Endothelial cell of umbilical vein (primary cell): ENCODE measurements around the gene MTAP. TPM values are rescaled to one million over a fixed set of nuclear protein-coding genes. Genes with fewer than 3 reads are reported as not detected.

Experiments used
- BruUV-seq: library from RNA; stranded (reverse); fragments of 400-500 nt; replicated peaks from 2 replicates; lab custom pipeline; 2021; lab: Mats Ljungman, UMichigan
- CTCF ChIA-PET: fragments of 300-600, 350-600 bp; sonication (Branson Sonifier 250); formaldehyde crosslinking; loops from one replicate; lab custom pipeline; 2021; ENCODE audit warnings: antibody characterized with exemption, inconsistent platforms; lab: Charles Lee
- POLR2A ChIA-PET: fragments of 300-600, 350-600 bp; sonication (Branson Sonifier 250); formaldehyde crosslinking; loops from one replicate; lab custom pipeline; 2021; ENCODE audit warnings: antibody characterized with exemption, inconsistent platforms; lab: Charles Lee
- DNase-seq: peaks from one replicate; pipeline ENCODE4 v3.0.0-alpha.2; 2011; ENCODE audit warnings: low read depth, low spot score
- FAIRE-seq: peaks from 2 replicates; lab custom pipeline; 2011; peaks lifted over from hg19 to GRCh38; lab: Jason Lieb, UNC
- H2AFZ ChIP-seq: 2 replicates; pipeline ENCODE4 v1.6.0; 2012; ENCODE audit warnings: low read depth, low read length, control low read depth, inconsistent platforms
- H3K27ac ChIP-seq: 2 replicates; pipeline ENCODE4 v1.5.1; 2011; ENCODE audit warnings: low read depth, mild to moderate bottlenecking, control low read depth, low read length, moderate library complexity; ENCODE audit not compliant: insufficient read depth
- H3K27me3 ChIP-seq, 2 experiments: 2 replicates each; pipeline versions ENCODE4 v1.6.0 to v1.6.1; 2011; ENCODE audit warnings: low read length in 2 of 2, mixed read lengths in 1 of 2; ENCODE audit not compliant: control insufficient read depth in 2 of 2, insufficient read depth in 2 of 2
- H3K36me3 ChIP-seq, 2 experiments: 2 replicates in 1 of 2; 3 replicates in 1 of 2; pipeline ENCODE4 v1.5.1; 2011; ENCODE audit warnings: low read length in 2 of 2, mild to moderate bottlenecking in 1 of 2, moderate library complexity in 1 of 2; ENCODE audit not compliant: control insufficient read depth in 2 of 2, insufficient read depth in 2 of 2; ENCODE audit errors: extremely low read depth in 1 of 2
- H3K4me1 ChIP-seq: 3 replicates; pipeline ENCODE4 v1.5.1; 2011; ENCODE audit warnings: mild to moderate bottlenecking, low read length; ENCODE audit not compliant: control insufficient read depth, insufficient read depth; ENCODE audit errors: extremely low read depth
- H3K4me2 ChIP-seq: 2 replicates; pipeline ENCODE4 v1.6.1; 2011; ENCODE audit warnings: low read length, control low read depth, mixed read lengths; ENCODE audit not compliant: insufficient read depth
- H3K4me3 ChIP-seq, 3 experiments: fragments of 200-600 bp in 1 of 3; sonication (generic), shearing (Covaris generic) in 1 of 3; replicated peaks in 1 of 3; 2 replicates each; pipeline ENCODE4 v1.5.1; 2011 to 2016; ENCODE audit warnings: control low read depth in 3 of 3, low read length in 3 of 3, mild to moderate bottlenecking in 2 of 3, inconsistent platforms in 1 of 3, low read depth in 1 of 3, moderate library complexity in 1 of 3; ENCODE audit not compliant: insufficient read depth in 1 of 3
- H3K79me2 ChIP-seq: 2 replicates; pipeline ENCODE4 v1.6.0; 2012; ENCODE audit warnings: low read length, inconsistent platforms; ENCODE audit not compliant: control insufficient read depth, insufficient read depth
- H3K9ac ChIP-seq: replicated peaks from 2 replicates; pipeline ENCODE3; 2011; ENCODE audit warnings: low read length, control low read depth; ENCODE audit not compliant: insufficient read depth; ENCODE audit errors: extremely low read depth
- H3K9me1 ChIP-seq: replicated peaks from 3 replicates; pipeline ENCODE4 v1.6.0; 2011; ENCODE audit warnings: mild to moderate bottlenecking, low read length; ENCODE audit not compliant: control insufficient read depth, insufficient read depth; ENCODE audit errors: extremely low read depth
- H3K9me3 ChIP-seq: replicated peaks from 2 replicates; pipeline ENCODE4 v1.5.1; 2012; ENCODE audit warnings: low read length, inconsistent platforms; ENCODE audit not compliant: control insufficient read depth, insufficient read depth
- H4K20me1 ChIP-seq: replicated peaks from 2 replicates; pipeline ENCODE3; 2011; ENCODE audit warnings: mild to moderate bottlenecking, low read length; ENCODE audit not compliant: control insufficient read depth, insufficient read depth; ENCODE audit errors: extremely low read depth
- CTCF ChIP-seq, 2 donors: IDR thresholded peaks; 1 replicate in 1 of 2; 2 replicates in 1 of 2; pipeline ENCODE4 v1.5.1; 2011; ENCODE audit warnings: low read length in 2 of 2, mild to moderate bottlenecking in 2 of 2, moderate library complexity in 2 of 2, control low read depth in 1 of 2, inconsistent platforms in 1 of 2, low read depth in 1 of 2; ENCODE audit not compliant: insufficient read depth in 1 of 2; ENCODE audit errors: extremely low read depth in 1 of 2
- EZH2 ChIP-seq: IDR thresholded peaks from 2 replicates; pipeline ENCODE4 v1.6.1; 2012; ENCODE audit warnings: borderline replicate concordance, low read depth, mild to moderate bottlenecking, moderate library complexity, low read length, inconsistent platforms; ENCODE audit not compliant: severe bottlenecking
- FOS ChIP-seq: IDR thresholded peaks from 2 replicates; pipeline ENCODE4 v1.6.1; 2011; ENCODE audit warnings: mild to moderate bottlenecking, low read length, moderate library complexity, borderline replicate concordance; ENCODE audit not compliant: insufficient read depth
- GATA2 ChIP-seq: IDR thresholded peaks from 2 replicates; pipeline ENCODE4 v1.7.0; 2011; ENCODE audit warnings: low read depth, mild to moderate bottlenecking, moderate library complexity, mixed read lengths, low read length; ENCODE audit not compliant: insufficient read length, insufficient read depth
- JUN ChIP-seq: IDR thresholded peaks from 2 replicates; pipeline ENCODE4 v1.6.1; 2011; ENCODE audit warnings: borderline replicate concordance, low read depth; ENCODE audit not compliant: insufficient read length, insufficient read depth
- MAX ChIP-seq: IDR thresholded peaks from 2 replicates; pipeline ENCODE4 v1.6.1; 2011; ENCODE audit not compliant: insufficient read depth, insufficient read length
- MYC ChIP-seq: IDR thresholded peaks from one replicate; pipeline ENCODE4 v1.6.1; 2011; ENCODE audit warnings: mild to moderate bottlenecking, low read depth, low read length
- POLR2A ChIP-seq: IDR thresholded peaks from 2 replicates; pipeline ENCODE4 v1.6.1; 2012; ENCODE audit warnings: low read depth, mild to moderate bottlenecking, control low read depth, low read length
- POLR2AphosphoS5 ChIP-seq: IDR thresholded peaks from 2 replicates; pipeline ENCODE4 v1.6.1; 2012; ENCODE audit warnings: low read depth, mild to moderate bottlenecking, control low read depth, low read length, moderate library complexity; ENCODE audit not compliant: insufficient read depth
- dilution Hi-C: fragments of 300-500 bp; cut with MboI; formaldehyde crosslinking; loops from one replicate; pipeline ENCODE4 v1.15.0; 2019; ENCODE audit warnings: low sequenced_read_pairs; ENCODE audit not compliant: extremely low pct_ligation_motif_present
- intact Hi-C: fragments of 100-400 bp; cut with micrococcal nuclease; formaldehyde crosslinking; loops from one replicate; pipeline ENCODE4 v1.10.0; 2022
- polyA plus RNA-seq, 4 experiments: library from polyadenylated mRNA; depleted of rRNA in 3 of 4; stranded (reverse) in 3 of 4; unstranded in 1 of 4; fragments of >200 nt; gene quantifications; 2 replicates each; pipeline versions ENCODE4 v1.2.1 to v1.2.3, GENCODE V29; 2011 to 2012; ENCODE audit warnings: missing spikeins in 1 of 4
- total RNA-seq: library from RNA; stranded (reverse); gene quantifications from 2 replicates; pipeline ENCODE4 v1.2.3, GENCODE V29; 2021

Gene MTAP
- total and polyA plus RNA-seq, 2 donors (not counting 3 experiments of a cell fraction or from before 2014, with no cell fraction given) = 11.3 to 55.1 TPM

- H3K4me1 ChIP-seq = peaks cover 45% of the 10 kb centered on the region
- peak overlapping the region; percentile 55 for H3K9ac ChIP-seq
- no TSS peak for BruUV-seq
- H2AFZ ChIP-seq = no peak overlapping the region
- H3K36me3 ChIP-seq = peaks cover 0 to under 1% of the 10 kb centered on the region in 2 experiments
- H3K9me1 ChIP-seq = no peaks in the 10 kb centered on the region
- no peak overlapping the region for H3K4me3 ChIP-seq
- no peaks in the 10 kb centered on the region for H3K9me3 ChIP-seq
- FAIRE-seq = peak; percentile 76
- H4K20me1 ChIP-seq = no peaks in the 10 kb centered on the region
- H3K4me2 ChIP-seq = peak overlapping the region; percentile 86
- TF ChIP-seq EZH2 (no peak), CTCF (IDR thresholded peaks at IDR 0.05; ENCODE audit: extremely low read depth in 1 of 2, insufficient read depth in 1 of 2, low read depth in 1 of 2, low read length in 2 of 2) (no peak), MAX (no peak), FOS (peak; percentile 91), POLR2A (no peak), GATA2 (peak; percentile 61), POLR2AphosphoS5 (peak; percentile 53), JUN (peak; percentile 95), MYC (no peak)
- dilution Hi-C loops (no loop called here), intact Hi-C loops (loop anchor here (1.0 to 2.0 kb wide), 4 partner anchors 37 to 135 kb away; partner anchors contain the start of gene CDKN2B)
- H3K27me3 ChIP-seq = no peaks in the 10 kb centered on the region
- POLR2A ChIA-PET = no interaction called here
- H3K27ac ChIP-seq = peak overlapping the region; percentile 82
- peaks cover 4% of the 10 kb centered on the region for H3K79me2 ChIP-seq
- CTCF ChIA-PET = interaction anchor here (0.7 to 1.4 kb wide), 3 partner anchors 39 to 246 kb away, joined by 3 to 5 read pairs (median 3); no protein-coding TSS in a partner anchor
- peak; percentile 85 for DNase-seq
Measured at GRCh38 chr9:21873540-21874221, 71.2 kb downstream of the MTAP start.
